ENCODE data around the gene CENPO. TPM values are rescaled to one million over a fixed set of nuclear protein-coding genes. Genes with fewer than 3 reads are reported as not detected.

Gene CENPO
- total RNA-seq, 2 experiments from 2014 or later, result 40.7 to 41.9 TPM

- DNase-seq (no peak), ATAC-seq (no peak)
- Mint-ChIP-seq H3K36me3 (ENCODE audit: low read depth) (peaks cover 11% of the 10 kb centered on the region), H3K9me3 (no peaks in the 10 kb centered on the region), H3K27me3 (no peaks in the 10 kb centered on the region), H3K27ac (peak overlapping the region; percentile 4), H3K4me1 (ENCODE audit: low read depth) (peaks cover 6% of the 10 kb centered on the region), H3K4me3 (no peak overlapping the region)
- TF ChIP-seq CTCF (IDR thresholded peaks at IDR 0.05), result no peak
- CTCF ChIA-PET, result no interaction called here
- intact Hi-C loops (cut with micrococcal nuclease), result no loop called here
- POLR2A ChIA-PET, result no interaction called here
These were observed 22.2 kb upstream of the CENPO start for GRCh38 chr2:24771061-24771460.

- Mint-ChIP-seq H3K4me3 (no peak overlapping the region), H3K27me3 (no peaks in the 10 kb centered on the region), H3K36me3 (ENCODE audit: low read depth) (peaks cover 5% of the 10 kb centered on the region), H3K4me1 (ENCODE audit: low read depth) (no peaks in the 10 kb centered on the region), H3K9me3 (no peaks in the 10 kb centered on the region), H3K27ac (no peak overlapping the region)
- DNase-seq (no peak), ATAC-seq (no peak)
- ChIA-PET CTCF (interaction anchor here (1.5 kb wide), 1 partner anchor 56 kb away, joined by 4 read pairs; no protein-coding TSS in a partner anchor), POLR2A (interaction anchor here (0.5 kb wide), 1 partner anchor 1338 kb away, joined by 5 read pairs; no protein-coding TSS in a partner anchor)
- TF ChIP-seq CTCF (IDR thresholded peaks at IDR 0.05), result no peak
- intact Hi-C loops (cut with micrococcal nuclease), result no loop called here
These were observed 21.2 kb upstream of the CENPO start for GRCh38 chr2:24771764-24772586.

- Mint-ChIP-seq H3K27ac (no peak overlapping the region), H3K9me3 (no peaks in the 10 kb centered on the region), H3K4me1 (ENCODE audit: low read depth) (no peaks in the 10 kb centered on the region), H3K4me3 (no peak overlapping the region), H3K36me3 (ENCODE audit: low read depth) (peaks cover 1% of the 10 kb centered on the region), H3K27me3 (no peaks in the 10 kb centered on the region)
- ChIA-PET POLR2A (no interaction called here), CTCF (interaction anchor here (0.6 to 0.7 kb wide), 2 partner anchors 179 to 392 kb away, joined by 3 read pairs; no protein-coding TSS in a partner anchor)
- intact Hi-C loops (cut with micrococcal nuclease), result no loop called here
- ATAC-seq (no peak), DNase-seq (no peak)
- TF ChIP-seq CTCF (IDR thresholded peaks at IDR 0.05), result no peak
These were observed 18.9 kb upstream of the CENPO start for GRCh38 chr2:24774373-24774772.

GRCh38 chr2:24779116-24779515 lies 14.1 kb upstream of the CENPO start:
- Mint-ChIP-seq H3K27ac (no peak overlapping the region), H3K4me1 (ENCODE audit: low read depth) (no peaks in the 10 kb centered on the region)

More at GRCh38 chr2:24779116-24779515, 14.1 kb upstream of the CENPO start:
- ATAC-seq (no peak), DNase-seq (no peak)
- no peak for TF ChIP-seq CTCF (IDR thresholded peaks at IDR 0.05)
- Mint-ChIP-seq H3K4me3 (no peak overlapping the region), H3K36me3 (ENCODE audit: low read depth) (no peaks in the 10 kb centered on the region), H3K9me3 (no peaks in the 10 kb centered on the region), H3K27me3 (peaks cover 2% of the 10 kb centered on the region)
- CTCF ChIA-PET, result interaction anchor here (1.0 to 1.9 kb wide), 5 partner anchors 12 to 356 kb away, joined by 3 to 5 read pairs (median 4); partner anchors contain the start of genes CENPO and PTRHD1
- intact Hi-C loops (cut with micrococcal nuclease), result no loop called here
- POLR2A ChIA-PET, result interaction anchor here (0.8 to 1.1 kb wide), 3 partner anchors 12 to 43 kb away, joined by 3 read pairs; no protein-coding TSS in a partner anchor

Measured in activated CD8-positive, alpha-beta T cell treated with anti-CD3 and anti-CD28 coated beads for 36 hours (primary cell).